NCI-H1694 treated with DMSO at 0.1 percent for 48 hours (cell line): ENCODE measurements around the gene COPE.
"Not testable (repeated sequence)": the region's sequence is repeated elsewhere in the genome, so short reads cannot be mapped to it uniquely, and the experiment has no call there.

Experiments
- DNase-seq: peaks from one replicate; lab custom pipeline; 2025; lab: John Stamatoyannopoulos, UW

Gene COPE

DNA sequence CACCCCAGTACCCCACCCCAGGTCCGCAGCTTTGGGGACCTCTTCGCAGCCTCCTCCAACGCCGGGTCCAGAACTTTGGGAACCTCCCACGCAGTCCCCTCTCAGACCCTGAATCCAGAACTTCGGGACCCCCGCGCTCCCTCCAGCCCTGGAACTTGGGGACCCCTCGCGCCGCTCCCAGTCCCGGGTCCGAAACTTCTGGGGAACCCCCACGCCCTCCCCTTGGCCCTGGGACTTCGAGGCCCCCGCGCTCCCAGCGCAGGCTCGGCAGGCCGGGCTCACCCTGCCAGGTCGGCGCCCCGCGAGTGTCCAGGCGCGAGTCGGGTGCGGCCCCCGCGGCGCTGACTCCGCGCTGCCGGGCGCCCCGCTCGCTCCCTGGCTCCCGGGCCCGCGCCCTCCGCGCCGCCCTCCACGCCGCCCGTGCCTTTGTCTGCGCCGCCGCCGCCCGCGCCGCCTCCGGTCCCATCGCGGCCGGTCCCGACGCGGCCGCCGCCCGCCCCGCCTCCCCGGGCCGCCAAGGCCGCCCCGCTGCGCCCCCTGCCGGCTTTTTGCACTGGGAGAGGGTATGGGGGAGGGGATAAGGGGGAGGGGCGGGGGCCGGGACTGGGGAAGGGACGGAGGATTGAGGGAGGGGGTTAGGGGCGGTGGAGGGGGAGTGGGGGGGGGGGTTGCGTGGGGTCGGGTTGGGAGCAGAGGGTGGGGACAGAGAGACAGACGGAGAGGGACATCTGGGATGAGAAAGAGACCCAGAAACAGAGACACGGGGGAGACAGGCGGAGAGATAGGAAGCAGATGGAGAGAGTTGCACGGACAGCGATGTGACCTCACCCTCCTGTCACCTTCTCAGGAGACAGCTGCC is 21.8 kb upstream of the COPE start, which contains the start of gene HOMER3:
Gene HOMER3, minus strand, starts transcription at position 449 of the 859 bp plus-strand sequence. CDS start 2,235 bp downstream, outside the sequence.
- peak; percentile 45 for DNase-seq

DNA sequence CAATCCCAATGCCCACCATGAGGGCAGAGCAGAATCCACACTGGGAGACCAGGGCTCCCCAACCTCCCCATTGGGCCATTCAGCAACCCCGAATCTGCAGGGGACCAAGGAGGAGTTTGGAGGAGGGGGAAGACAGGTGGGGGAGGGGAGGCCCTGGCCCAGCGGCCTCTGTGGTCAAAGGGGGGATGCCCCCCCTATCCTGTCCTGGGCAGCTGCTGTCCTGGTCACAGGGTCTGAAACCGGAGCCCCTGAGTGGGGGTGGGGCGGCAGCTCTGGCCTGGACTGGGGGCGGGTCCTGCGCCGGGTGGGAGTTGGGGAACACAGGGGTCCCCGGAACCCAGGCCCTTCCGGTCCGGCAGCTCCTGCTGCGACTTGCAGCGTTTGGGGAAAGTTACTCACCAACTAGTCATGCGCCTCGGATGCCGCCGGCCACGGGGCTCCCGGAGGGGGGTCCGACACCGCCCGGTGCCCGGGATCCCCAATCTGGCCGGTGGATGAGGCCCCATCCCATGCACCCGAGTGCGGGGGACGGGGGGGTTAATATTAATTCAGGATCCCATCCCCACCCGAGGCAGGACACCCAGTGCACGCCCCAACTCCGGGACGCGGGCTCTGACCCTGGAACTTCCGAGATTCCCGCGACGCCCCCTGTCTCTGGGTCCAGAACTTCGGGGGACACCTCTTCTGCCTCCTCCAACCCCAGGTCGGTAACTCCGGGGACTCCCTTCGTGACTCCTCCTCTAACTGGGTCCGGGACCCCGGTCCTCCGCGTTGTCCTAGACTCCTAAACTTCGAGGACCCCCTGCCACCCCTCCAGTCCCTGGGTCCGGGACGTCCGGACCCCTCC is 21.0 kb upstream of the COPE start:
- no peak for DNase-seq

DNA sequence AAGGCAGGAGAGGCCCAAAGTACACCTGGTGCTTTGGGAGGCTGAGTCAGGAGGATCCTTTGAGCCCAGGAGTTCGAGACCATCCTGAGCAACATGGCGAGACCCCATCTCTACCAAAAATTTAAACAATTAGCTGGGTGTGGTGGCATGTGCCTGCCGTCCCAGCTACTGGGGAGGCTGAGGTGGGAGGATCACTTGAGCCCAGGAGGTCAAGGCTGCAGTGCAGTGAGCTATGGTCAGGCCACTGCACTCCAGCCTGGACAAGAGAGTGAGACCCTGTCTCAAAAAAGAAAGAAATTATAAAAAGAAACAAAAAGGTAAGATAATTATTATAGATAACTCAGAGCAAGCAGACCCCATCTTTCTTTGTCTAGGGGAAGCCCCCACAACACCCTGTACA is 20.0 kb upstream of the COPE start:
- DNase-seq, result no peak

DNA sequence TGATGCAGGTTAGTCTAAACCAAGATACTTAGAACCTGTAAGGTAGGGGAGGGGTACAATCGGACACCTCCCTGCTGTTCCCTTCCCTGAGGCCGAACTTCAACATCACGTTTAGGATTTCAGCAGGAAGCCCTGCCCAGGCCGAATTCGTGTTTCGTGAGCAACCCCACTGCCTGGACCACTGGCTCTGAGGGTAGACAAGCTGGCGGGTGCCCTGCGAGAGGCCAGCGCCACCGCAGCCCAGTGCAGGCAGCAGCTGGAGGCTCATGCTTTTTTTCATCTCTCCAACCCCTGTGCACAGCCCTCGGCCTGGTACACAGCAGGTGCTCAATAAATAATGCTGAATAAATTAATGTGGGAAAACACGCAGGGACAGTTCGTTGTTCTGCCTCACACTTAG is 14.1 kb upstream of the COPE start:
- no peak for DNase-seq

DNA sequence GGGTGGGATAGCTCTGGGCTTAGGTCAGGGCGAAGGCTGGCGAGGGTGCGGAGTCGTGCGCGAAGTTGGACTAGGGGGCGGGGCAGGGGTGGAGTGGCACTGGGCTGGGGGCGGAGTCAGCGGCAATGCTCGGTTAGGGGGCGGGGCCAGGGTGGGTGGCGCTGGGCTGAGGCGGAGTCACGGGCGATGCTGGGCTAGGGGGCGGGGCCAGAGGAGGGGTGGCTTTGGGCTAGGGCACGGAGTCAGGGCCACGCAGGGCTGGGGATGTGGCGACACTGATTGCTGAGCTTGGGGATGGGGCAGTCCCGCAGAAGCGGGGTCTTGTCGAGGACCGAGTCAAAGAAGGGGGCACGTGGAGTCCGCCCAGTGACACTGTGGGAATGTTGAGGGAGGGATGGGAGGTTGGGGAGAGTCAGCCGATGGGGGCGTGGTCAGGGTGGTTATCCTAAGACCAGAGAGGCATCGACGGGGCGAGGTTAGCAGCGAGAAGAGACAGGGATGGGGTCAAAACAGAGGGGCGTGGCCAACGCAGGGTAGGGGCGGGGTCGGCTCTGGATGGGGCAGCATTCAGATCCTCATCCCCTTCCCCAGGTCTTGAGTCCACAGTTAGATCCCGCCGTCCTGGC is 13.1 kb upstream of the COPE start:
- no peak for DNase-seq

DNA sequence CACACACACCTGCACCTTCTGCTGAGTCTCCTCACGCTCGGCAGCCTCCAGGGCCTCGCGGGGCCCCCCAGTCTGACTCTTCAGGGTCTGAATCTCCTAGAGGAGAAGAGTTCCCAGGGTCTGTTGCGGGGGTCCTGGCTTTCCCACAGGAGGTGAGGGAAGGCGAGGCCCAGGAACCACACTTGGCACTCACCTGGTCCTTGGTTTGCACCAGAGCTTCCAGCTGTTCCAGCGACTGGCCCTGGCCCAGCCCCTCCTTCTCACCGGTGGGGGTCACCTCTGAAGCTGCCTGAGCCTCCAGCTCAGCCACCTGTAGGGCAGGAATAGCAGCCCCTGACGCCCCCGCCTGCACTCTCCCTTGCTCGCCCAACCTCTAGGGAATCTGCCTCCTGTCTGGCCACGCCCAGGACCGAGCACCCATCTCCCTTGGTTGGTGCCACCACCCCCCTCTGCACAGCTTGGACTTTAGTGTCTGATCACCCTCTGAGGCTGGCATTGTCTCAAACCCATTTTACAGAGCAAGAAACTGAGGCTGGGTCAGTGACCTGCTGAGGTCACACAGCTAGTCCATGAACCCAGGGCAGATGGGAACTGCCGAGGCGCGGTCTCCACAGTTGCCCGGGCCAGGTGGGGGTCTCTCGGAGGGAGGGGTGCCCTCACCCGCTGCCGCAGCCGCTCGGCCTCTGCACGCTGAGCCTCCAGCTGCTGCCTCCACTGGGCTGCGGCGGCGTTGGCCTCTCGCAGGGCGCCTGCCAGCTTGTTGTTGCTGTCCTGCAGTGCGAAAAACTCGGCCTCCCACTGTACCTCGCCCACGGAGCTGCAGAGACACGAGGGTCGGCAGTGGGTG is 12.4 kb upstream of the COPE start:
- no peak for DNase-seq

DNA sequence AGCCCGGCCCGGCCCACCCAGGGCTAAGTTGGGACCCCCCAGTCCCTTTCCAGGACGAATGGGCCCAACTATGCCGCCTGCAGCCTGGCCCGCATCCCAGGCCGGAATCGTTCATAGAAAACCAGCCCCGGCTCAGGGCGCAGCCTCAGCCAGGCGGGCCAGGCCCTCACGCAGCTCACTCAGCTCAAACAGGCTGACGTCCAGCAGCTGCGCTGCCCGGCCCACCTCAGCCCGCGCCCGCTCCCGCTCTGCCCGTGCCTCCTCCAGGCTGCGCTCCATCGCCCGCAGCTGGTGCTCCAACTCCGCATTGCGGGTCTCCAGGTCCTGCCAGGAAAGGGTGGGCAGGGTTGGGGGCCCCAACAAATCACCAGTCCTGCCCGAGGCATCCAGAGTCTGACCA is 10.1 kb upstream of the COPE start:
- DNase-seq, result no peak

DNA sequence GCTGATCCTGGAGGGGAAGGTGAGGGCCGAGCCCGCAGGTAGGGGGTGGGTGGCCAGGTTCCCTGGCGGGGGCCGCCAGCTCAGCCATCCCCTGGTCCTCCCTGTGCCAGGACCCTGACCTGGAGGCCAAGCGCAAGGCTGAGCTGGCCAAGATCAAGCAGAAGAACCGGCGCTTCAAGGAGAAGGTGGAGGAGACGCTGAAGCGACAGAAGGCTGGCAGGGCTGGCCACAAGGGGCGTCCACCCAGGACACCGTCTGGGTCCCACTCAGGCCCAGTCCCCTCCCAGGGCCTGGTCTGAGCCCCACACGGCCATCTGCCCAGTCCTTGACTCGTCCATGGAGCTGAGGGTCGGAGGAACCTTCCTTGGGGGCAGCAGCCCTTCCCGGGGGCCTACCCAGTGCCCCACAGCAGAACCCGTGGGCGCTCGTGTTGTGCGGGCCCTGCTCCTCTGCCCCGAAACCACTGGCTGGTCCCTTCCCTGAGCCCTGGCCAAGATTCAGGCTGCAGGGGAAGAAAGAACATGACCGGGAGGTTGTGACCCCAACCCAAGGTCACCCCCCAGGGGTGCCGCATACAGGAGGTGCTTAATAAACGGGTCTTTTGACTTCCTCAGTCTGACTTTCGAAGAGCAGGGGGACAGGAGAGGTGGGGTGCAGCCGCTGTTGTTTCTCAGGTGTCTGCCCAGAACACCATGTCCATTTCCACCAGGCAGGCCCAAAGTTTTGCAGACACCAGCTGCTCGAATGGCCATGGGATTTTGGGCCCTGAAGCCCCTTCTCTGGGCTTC is 9.0 kb upstream of the COPE start:
- DNase-seq, result no peak

DNA sequence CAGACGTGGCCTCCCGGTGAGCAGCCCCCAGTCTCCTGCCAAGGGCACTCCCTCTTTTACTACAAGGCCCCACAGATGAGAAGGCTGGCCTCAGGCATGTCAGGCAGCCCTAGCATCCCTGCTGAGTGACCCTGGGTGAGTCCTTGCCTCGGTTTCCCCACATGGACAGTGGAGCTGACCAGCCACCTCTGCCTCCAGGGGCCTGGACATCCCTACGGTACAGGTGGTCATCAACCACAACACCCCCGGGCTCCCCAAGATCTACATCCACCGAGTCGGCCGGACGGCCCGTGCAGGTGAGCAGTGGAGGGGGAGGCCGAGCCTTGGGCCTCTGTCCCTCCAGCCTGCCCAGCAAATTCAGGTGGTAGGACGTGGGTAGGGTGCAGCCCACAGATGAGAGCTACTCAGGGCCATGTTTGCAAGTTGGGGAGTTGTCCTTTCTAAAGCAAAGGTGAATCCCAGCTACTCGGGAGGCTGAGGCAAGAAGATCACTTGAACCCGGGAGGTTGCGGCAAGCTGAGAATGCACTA is 5.6 kb upstream of the COPE start:
- no peak for DNase-seq

DNA sequence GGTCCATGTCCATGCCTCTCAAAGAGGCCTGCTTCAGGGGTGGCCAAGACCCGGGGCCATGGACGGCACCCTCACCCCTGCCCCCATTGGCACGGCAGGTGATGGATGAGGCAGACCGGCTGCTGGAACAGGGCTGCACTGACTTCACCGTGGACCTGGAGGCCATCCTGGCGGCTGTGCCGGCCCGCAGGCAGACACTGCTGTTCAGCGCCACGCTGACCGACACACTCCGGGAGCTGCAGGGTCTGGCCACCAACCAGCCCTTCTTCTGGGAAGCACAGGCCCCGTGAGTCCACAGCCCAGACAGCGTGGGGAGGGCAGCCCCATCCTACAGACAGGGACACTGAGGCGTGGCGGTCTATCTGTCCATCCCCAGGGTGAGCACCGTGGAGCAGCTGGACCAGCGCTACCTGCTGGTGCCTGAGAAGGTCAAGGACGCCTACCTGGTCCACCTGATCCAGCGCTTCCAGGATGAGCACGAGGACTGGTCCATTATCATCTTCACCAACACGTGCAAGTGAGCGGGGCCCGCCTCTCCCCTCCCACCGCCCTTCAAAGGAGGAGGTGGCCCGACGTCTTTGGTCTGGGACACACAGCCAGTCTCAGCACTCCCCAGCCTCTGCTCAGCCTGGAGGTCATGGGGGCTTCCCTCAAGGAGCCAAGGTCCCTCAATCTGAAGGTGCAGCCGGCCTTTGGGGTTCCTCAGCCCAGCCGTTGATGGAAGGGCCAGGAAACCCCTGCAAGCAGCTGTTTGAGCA is 3.2 kb upstream of the COPE start:
- DNase-seq, result no peak

DNA sequence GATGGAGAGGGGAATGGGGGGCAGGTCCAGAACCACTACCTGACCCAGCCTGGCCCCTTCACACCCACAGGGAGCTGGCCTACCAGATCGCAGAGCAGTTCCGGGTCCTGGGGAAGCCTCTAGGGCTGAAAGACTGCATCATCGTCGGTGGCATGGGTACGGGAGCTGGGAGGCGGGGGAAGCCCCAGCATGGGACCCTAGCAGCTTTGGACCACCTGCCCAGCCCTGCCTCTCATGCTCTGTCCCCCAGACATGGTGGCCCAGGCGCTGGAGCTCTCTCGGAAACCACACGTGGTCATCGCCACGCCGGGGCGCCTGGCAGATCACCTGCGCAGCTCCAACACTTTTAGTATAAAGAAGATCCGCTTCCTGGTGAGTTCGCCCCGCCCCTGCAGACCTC is 2.4 kb upstream of the COPE start:
- DNase-seq, result no peak

DNA sequence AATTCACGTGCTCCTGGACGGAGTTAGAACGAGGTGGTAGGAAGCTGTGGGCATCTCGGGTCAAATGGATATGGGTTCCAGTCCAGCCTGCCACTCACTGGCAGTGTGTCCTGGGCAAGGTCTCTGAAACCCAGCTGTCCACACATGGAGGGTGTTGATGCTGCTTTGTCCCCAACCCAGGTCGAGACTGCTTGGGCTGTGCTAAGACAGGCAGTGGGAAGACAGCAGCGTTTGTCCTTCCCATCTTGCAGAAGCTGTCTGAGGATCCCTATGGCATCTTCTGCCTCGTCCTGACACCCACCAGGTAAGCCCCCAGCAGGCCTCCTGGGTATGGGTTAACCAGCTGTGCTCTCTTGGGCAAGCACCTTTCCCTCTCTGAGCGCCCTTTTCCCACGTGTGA is 1.2 kb upstream of the COPE start:
- DNase-seq, result no peak

DNA sequence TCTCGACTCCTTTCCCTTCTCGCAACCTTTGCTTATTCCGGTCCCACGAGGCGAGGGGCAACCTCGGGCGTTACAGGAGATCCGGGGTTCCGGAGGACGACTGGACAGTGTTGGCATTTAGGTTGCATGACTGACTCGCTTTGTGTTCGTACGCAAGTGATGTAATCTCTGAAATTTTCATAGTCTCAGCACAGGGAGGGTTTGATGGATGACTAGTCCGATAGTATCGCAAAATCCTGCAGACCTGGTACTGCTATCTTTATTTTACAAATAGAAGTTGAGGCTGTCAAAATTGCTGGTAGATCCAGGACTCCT is 670 bp upstream of the COPE start:
- no peak for DNase-seq

DNA sequence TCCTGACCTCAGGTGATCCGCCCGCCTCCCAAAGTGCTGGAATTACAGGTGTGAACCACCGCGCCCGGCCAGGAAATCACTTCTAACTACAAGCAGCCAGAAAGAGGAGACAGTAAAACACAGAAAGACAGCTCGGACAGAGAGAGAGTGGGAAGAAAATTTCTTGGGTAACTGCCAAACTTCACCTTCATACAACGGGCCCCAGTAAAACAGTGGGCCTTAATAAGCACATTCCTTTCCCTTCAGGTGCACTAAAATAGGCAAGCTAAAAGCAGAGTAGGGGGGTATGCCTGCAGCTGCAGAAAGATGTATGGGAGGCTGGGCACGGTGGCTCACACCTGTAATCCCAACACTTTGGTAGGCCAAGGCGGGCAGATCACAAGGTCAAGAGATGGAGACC is 1.6 kb downstream of the COPE start:
- not testable (repeated sequence) for DNase-seq

DNA sequence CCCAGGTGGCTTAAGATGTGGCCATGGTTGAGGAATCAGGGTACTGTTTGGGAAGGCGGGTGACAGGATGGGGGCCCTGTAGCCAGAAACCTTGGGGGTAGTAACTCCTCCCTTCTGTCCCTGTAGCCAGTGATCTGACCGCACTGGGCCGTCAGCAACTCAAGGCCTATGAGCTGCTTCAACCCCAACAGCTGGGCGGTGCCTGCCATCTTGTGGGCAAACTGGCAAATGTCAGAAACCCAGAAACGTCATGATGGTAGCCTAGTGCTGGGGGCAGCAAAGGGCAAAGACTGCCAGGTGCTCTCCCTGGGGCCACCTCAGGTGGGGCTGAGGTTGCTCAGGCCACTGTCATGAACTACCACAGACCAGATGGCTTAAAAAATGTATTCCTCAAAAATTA is 3.5 kb downstream of the COPE start:
- DNase-seq, result peak; percentile 21

DNA sequence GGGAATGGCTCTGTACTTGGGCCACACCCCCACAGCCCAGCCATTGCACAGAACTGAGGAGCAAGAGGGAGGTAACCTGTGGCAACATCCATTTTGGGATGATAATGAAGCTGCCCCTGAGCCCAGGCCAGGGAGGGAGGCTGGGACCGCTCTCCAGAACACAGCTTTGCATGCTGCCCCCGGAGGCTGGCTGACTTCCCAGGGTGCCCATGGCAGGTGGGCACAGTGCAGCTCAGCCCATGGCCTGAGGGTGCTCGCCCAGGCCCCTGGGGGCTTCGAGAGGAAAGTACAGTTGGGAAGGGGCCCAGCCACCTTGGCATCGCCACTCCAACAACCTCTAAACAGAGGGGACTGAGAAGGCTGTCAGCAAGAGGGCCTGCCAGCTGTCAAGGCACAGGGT is 5.7 kb downstream of the COPE start:
- DNase-seq, result no peak

DNA sequence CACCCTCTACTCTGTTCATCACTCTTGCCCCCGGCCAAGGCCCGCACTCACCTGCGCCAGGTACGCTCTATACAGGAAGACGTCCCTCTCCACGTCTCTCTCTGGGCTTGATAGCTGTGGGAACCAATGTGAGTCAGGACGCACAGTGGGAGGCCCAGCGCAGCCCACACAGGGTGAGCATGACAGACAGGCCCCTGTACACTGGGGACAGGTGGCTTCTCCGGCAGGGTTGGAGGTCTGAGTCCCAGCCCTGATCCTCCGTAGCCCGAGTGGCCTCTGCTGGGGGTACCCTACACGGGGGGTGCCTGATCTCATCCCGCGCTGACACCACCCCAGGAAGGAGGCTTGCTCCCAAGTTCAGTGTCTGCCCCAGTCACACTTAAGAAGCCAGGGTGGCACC is 6.3 kb downstream of the COPE start:
- no peak for DNase-seq

DNA sequence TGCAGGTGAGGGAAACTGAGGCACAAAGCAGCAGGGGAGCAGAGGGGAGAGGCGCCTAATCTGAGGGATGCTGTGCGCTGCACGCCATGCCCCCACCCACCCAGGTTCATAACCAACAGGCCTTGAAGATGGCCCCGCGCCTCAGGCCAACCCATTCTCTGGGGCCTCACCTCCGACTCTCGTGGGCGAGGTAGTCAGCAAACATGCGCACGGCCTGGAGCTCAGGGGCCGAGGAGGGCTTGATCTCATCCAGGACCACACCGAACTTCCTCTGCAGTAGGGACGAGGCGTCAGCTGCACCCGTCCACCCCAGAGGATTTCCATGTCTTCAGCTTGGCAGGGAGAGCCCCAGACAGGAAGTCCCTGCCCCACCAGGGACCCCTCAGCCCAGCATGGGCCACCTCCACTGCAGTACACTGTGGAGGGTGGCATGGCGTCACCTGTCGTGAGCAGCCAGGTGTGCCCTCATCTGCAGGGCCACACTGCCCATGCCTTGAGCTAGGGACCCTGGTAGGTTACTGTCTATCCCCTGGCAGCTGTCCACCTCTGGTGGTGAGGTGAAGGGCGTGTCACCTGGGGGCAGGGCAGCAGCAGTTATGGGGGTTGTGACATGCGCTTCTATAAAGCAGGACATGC is 8.3 kb downstream of the COPE start:
- DNase-seq, result no peak

DNA sequence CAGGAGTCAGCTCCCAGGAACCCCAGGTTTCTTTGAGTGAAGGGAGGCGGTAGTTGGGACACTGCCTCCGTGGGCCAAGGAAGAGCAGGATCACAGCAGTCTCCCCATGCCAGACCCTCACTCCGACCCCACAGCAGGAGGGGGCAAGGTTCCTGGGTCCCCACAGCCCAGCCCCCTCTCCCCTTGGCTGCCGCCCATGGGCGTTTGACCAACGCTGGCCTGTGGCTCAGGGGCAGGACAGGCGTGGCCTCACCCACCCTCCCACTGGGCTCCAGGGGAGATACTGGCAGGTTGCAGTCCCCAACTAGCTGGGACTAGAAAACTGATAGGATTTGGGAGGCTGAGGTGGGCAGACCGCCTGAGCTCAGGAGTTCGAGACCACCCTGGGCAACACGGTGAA is 9.2 kb downstream of the COPE start:
- no peak for DNase-seq
